Posterior cingulate gyrus (tissue), 11 donors: ENCODE measurements around the gene IDH3G.
"Not testable (repeated sequence)": the region's sequence is repeated elsewhere in the genome, so short reads cannot be mapped to it uniquely, and the experiment has no call there.

Source experiments
- DNase-seq, 10 donors: peaks; one replicate each; pipeline versions ENCODE4 v3.0.0 to v3.0.0-alpha.2; 2020 to 2021; ENCODE audit warnings: mixed read lengths in 3 of 10
- intact Hi-C: fragments of 100-400 bp; cut with DNase I; formaldehyde crosslinking; loops from one replicate; pipeline ENCODE4 v1.15.1; 2023

The IDH3G gene

GRCh38 chrX:153765138-153766079 lies 28.8 kb downstream of the IDH3G start:
- DNase-seq: peak; percentile 74 to 99 (median 92)
- intact Hi-C loops: no loop called here

GRCh38 chrX:153764786-153765137 lies 29.4 kb downstream of the IDH3G start:
- intact Hi-C loops: loop anchor here (1.0 kb wide), 3 partner anchors 164 to 189 kb away; no protein-coding TSS in a partner anchor

GRCh38 chrX:153763989-153764755 lies 30.0 kb downstream of the IDH3G start, which contains the start of gene PLXNB3:
TSS of gene PLXNB3 (plus strand) at chrX:153764249. CDS start at chrX:153765536, 1,287 bp downstream.
- intact Hi-C loops: loop anchor here (1.0 kb wide), 3 partner anchors 164 to 189 kb away; no protein-coding TSS in a partner anchor
- peak; percentile 76 to 98 (median 88) for DNase-seq

More at GRCh38 chrX:153764786-153765137, 29.4 kb downstream of the IDH3G start:
- no peak for DNase-seq

DNA sequence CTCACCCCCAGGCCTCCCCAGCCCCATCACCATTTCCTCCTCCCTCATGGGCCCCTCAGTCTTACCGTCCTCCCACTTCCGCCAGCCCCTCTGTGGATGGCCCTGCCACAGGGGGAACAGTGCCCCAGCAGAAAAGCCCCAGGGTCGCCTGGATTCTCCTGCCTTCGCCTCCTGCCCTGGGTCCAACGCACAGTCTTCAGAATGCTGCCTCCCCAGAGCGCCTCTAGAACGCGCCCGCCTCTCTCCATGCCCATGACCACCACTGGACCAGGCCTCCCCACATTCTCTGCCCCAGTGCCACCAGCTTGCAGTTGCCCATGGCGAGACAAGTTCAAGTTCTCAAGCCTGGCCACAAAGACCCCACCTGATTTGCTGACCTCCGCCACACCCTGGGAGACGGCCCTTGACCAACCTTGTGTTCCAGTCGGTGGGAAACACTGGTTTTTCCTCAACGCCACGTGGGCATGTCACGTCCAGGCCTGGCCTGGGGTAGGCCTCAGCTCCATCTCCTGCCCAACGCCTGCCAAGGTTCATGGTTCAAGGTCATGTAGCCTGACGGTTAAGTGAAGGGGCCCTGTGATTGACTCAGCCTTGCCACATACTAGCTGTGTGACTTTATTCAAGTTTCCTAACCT lies 30.8 kb downstream of the IDH3G start:
- intact Hi-C loops: no loop called here
- peak in 4 of 10 donors; percentile 7 to 79 (median 60) for DNase-seq

- intact Hi-C loops: no loop called here
- DNase-seq: peak in 5 of 10 donors; percentile 12 to 67 (median 47)
Measured at GRCh38 chrX:153762626-153763173, 31.5 kb downstream of the IDH3G start.

- DNase-seq: peak in 4 of 10 donors; percentile 12 to 58 (median 50)
- intact Hi-C loops: no loop called here
Measured at GRCh38 chrX:153761863-153762262, 32.3 kb downstream of the IDH3G start.

- intact Hi-C loops: no loop called here
- DNase-seq: peak in 1 of 10 donors; percentile 14
Measured at GRCh38 chrX:153755136-153755535, 39.0 kb downstream of the IDH3G start.

GRCh38 chrX:153750127-153750774 lies 43.9 kb downstream of the IDH3G start:
- DNase-seq: peak in 2 of 10 donors; percentile 42 to 60
- intact Hi-C loops: no loop called here

DNA sequence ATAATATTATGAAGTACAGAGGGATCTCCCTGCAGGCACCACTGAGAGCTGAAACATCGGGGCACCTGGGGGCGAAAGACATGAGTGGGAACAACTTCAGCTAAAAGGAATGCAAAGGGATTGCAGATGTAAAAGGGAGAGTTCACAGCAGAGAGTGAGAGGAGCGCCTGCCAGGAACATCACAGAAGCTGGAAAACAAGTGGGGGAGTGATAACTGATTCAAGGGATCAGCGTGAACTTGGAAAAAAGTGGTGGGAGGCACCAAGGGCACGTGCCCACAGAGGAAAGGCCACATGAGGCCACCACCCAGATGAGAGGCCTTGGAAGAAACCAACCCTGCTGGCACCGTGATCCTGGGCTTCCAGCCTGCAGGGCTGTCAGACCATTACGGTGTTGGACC lies 45.2 kb downstream of the IDH3G start:
- DNase-seq: peak in 3 of 10 donors; percentile 79 to 83 (median 81)
- intact Hi-C loops: not testable (repeated sequence)

DNA sequence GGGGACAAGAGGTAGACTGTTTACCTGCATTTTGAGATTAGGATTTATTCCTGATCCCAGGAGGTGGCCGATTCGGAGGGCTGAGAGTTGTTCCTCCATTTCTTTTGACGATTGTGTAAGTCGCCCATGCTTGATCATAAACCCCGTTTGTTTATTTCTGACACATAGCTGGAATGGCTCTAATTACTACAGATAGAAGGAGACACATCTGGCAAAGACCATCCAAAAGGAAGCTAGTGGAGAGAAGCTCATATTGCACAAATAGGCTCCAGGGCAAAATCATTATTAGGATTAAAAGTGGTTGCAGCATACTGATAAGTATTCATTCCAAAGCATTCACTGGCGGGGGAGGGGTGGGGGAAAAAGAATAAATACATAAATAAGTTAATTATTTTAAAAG lies 47.2 kb downstream of the IDH3G start:
- intact Hi-C loops, DNase-seq: not testable (repeated sequence)

DNA sequence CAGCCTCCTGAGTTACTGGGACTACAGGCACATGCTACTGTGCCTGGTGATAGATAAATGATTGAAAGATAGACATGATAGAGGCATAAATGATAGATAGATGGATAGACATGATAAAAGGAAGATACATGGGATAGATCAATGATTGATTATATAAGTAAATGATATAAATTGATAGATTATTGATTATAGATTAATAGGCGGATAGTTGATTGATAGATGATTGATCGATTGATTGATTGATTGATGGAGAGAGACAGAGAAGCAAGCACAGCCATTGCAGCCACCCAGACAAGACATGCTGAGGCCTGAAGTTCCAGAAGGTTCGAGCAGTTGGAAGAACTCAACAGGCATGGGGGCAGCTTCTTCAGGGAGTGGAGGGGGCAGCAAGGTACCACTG lies 47.8 kb downstream of the IDH3G start:
- intact Hi-C loops: no loop called here
- DNase-seq: no peak

- intact Hi-C loops: not testable (repeated sequence)
Measured at GRCh38 chrX:153745067-153745433, 49.1 kb downstream of the IDH3G start.

GRCh38 chrX:153744210-153745066 lies 49.7 kb downstream of the IDH3G start:
- DNase-seq: peak in 3 of 10 donors; percentile 61 to 82 (median 74)

More at GRCh38 chrX:153745067-153745433, 49.1 kb downstream of the IDH3G start:
- DNase-seq: peak in 3 of 10 donors; percentile 19 to 58 (median 45)

GRCh38 chrX:153743468-153744209 lies 50.5 kb downstream of the IDH3G start:
- peak in 3 of 10 donors; percentile 43 to 64 (median 54) for DNase-seq
- intact Hi-C loops: not testable (repeated sequence)

More at GRCh38 chrX:153744210-153745066, 49.7 kb downstream of the IDH3G start:
- intact Hi-C loops: no loop called here

DNA sequence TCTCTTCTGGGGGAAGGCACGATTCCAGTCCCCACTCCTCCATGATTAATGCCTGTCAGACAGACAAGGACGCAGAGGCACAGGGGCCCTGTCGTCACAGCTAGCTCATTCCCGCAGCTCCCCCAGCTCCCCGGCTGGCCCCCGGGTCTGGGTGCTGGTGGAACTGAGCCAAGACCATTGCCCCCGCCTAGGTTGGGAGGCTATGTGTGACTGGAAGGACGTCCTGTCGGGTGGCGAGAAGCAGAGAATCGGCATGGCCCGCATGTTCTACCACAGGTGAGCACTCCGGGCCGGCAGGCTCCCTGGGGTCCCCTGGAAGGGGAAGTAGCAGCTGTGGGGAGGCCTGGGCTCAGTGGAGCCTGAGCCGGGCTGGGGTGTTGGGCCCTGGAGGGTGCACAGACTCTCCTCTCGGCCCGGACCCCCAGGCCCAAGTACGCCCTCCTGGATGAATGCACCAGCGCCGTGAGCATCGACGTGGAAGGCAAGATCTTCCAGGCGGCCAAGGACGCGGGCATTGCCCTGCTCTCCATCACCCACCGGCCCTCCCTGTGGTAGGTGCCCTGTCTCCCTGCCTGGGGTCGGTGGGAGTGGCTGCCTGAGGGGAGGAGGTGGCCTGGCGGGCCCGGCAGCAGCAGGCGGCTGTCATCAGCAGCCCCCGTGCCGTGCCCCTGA lies 51.2 kb downstream of the IDH3G start:
- intact Hi-C loops: not testable (repeated sequence)
- DNase-seq: peak in 3 of 10 donors; percentile 54 to 78 (median 76)

GRCh38 chrX:153742111-153742510 lies 52.1 kb downstream of the IDH3G start:
- intact Hi-C loops: not testable (repeated sequence)

DNA sequence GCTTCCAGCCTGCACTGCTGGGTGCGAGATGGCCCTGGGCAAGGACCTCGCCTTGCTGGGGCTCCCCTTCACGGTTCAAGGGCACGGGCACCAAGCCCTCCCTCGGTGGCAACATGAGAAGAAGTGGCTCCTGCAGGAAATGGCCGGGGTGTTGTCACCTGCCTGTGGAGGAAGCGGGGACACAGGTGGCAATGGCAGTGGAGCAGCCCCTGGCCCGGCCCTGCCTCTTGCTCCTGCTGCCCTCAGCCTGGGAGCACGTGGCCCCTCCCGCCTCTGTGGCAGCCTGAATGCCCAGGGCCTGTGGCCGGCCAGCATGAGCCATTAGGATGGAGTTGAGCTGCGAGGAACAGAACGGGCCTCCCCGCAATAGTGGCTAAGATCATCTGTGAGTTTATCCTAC lies 52.7 kb downstream of the IDH3G start:
- intact Hi-C loops: no loop called here
- DNase-seq: peak in 2 of 10 donors; percentile 75 to 78

More at GRCh38 chrX:153742111-153742510, 52.1 kb downstream of the IDH3G start:
- DNase-seq: peak in 2 of 10 donors; percentile 35 to 47
